Lower leg skin (tissue), 3 donors: ENCODE measurements around the gene FAH.

Experiments
- POLR2A ChIP-seq, 2 donors: fragments of 450-650 bp; IDR thresholded peaks; one replicate each; pipeline ENCODE4 v1.6.1; 2016 to 2017; ENCODE audit warnings: antibody characterized with exemption in 2 of 2, mild to moderate bottlenecking in 1 of 2, moderate library complexity in 1 of 2
- TF ChIP-seq, protein P1 (sequence below), 3 donors: fragments of 450-650 bp; IDR thresholded peaks; one replicate each; pipeline ENCODE4 v1.5.1; 2016; ENCODE audit warnings: antibody characterized with exemption in 3 of 3, mild to moderate bottlenecking in 3 of 3, moderate library complexity in 2 of 3

DNA sequence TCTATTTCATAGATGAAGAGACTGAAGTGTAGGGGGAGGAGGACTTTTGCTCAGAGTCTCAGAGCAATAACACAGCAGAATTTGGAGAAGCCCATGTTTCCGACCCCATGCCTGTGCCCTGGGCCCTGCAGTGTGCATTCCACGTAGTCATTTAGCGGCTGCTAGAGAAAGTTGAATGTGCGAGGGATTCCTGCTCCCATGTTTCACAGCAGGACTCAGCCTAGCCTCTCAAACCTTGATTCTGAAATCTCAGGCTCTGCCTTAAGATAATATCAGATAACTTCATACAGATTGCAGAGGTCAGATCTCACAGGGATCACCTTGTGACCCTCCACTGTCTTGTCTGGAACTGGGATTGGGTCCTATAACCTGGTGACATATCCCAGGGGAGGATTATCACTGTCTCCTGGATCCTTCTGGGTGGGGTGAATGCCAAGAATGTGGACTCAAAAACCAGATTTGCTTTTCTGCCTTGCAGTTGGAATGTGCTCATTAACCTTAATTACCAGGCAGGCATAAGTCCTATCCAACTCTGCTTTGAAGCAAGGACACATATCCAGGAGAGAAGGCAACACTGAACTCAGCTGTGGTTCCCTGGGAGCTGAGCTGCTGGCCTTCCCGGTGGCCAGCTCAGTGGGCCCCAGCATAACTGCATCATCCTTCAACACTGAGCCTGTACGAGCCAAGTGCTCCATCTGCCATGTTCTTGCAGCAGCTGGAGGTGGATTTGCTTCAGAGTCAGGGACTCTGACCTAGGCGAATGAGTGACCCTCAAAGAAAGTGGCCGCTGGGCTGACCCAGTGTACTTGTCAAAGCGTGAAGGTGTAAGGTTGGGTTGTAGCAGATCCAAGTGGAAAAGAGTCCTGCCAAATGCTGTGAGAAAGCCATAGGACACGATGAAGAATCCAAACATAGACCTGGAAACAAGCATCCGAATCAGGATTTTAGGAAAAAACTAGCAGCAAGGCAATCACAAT, 56.2 kb downstream of the FAH start:
- TF ChIP-seq, protein P1, sequence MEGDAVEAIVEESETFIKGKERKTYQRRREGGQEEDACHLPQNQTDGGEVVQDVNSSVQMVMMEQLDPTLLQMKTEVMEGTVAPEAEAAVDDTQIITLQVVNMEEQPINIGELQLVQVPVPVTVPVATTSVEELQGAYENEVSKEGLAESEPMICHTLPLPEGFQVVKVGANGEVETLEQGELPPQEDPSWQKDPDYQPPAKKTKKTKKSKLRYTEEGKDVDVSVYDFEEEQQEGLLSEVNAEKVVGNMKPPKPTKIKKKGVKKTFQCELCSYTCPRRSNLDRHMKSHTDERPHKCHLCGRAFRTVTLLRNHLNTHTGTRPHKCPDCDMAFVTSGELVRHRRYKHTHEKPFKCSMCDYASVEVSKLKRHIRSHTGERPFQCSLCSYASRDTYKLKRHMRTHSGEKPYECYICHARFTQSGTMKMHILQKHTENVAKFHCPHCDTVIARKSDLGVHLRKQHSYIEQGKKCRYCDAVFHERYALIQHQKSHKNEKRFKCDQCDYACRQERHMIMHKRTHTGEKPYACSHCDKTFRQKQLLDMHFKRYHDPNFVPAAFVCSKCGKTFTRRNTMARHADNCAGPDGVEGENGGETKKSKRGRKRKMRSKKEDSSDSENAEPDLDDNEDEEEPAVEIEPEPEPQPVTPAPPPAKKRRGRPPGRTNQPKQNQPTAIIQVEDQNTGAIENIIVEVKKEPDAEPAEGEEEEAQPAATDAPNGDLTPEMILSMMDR (IDR thresholded peaks at IDR 0.05) = no peak
- TF ChIP-seq POLR2A (IDR thresholded peaks at IDR 0.05) = no peak
